HEK293T (cell line): ENCODE measurements around the gene USP53.

ENCODE experiments used
- ARNT ChIP-seq: fragments of 450-650 bp; IDR thresholded peaks from 2 replicates; pipeline ENCODE4 v1.6.1; 2017; ENCODE audit warnings: mild to moderate bottlenecking
- BHLHE40 ChIP-seq: fragments of 450-650 bp; IDR thresholded peaks from 2 replicates; pipeline ENCODE4 v1.6.1; 2016; ENCODE audit warnings: mild to moderate bottlenecking, moderate library complexity, borderline replicate concordance
- ELF4 ChIP-seq: fragments of 450-650 bp; IDR thresholded peaks from 2 replicates; pipeline ENCODE4 v1.6.1; 2017; ENCODE audit warnings: antibody characterized with exemption
- FOXM1 ChIP-seq: fragments of 450-650 bp; IDR thresholded peaks from 2 replicates; pipeline ENCODE4 v1.6.1; 2017; ENCODE audit warnings: mild to moderate bottlenecking, borderline replicate concordance
- SP1 ChIP-seq: fragments of 450-650 bp; IDR thresholded peaks from 2 replicates; pipeline ENCODE4 v1.6.1; 2017

DNA sequence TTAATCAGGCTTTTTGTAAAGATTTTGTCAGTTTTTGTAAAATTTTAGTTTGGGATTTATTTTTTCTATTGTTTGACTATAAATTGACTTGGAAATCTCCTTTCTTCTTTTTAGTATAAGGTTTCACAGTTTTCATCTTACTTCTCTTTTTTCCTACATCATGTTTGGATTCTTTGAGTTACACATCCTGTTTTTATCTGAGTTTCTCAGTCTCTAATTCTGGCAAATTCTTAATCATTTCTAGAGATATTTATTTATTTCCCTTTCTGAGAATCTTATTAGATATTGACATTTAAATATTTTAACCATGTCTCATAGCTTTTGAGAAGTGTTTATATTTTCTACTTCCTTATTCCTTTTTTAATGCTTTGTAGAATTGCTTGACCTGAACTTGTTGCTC lies 20.7 kb downstream of the USP53 start:
- no peak for TF ChIP-seq ARNT
- no peak for TF ChIP-seq SP1
- no peak for TF ChIP-seq FOXM1
- no peak for TF ChIP-seq BHLHE40
- TF ChIP-seq ELF4, result no peak
